ENCODE measurements around the gene NRCAM. TPM values are rescaled to one million over a fixed set of nuclear protein-coding genes. Genes with fewer than 3 reads are reported as not detected.
A peak's percentile ranks its signal among the peaks of the same experiment; 100 is the strongest.

The NRCAM gene
- total and polyA plus RNA-seq, 2 donors (not counting 1 experiment from before 2014, with no cell fraction given): 0.75 to 4.6 TPM

DNA sequence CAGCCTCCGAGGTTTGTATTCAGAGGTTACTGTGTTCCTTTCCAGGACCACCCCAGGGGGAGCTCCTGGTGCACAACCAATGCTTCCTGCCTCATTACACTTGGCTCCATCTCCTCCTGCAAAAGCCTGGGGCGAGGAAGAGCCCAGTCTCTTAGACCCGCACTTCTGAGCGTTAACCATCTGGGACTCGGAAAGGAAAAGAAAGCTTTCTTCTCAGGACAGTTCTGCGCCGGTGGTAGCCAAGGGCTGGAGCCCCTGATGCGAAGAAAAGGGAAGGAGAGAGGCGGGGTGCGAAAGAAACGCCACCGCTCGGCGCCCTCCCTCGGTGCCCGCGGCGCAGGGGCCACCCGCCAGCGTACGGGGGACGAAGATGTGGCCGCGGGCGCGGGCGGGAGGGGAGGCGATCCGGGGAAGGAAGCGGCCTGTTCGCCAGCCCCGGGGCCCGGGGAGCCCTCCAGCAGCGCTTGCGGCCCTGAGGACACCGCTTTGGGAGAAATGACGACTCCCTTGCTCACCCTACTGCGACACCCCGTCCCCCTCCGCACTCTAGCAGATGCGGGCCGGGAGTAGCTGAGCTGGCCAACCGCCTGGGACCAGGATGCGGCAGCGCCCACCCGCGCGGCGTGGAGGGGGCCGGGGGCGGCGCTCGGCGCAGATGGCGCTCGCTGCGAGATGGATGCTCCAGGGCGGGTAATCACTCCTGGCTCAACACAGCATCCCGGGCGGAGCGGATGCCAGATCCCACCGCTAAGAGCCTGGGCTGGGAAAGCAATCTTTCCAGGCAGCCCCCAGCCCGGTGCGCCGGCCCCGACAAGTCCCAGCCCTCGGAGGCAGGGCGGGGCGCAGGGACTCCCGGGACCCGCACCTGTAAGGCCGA, 1.3 kb downstream of the NRCAM start:
- H3K27ac ChIP-seq (ENCODE audit: low read length in 2 of 2): no peak overlapping the region
- peak overlapping the region; percentile 33 for H3K27ac Mint-ChIP-seq
- ATAC-seq (ENCODE audit: low read depth) (peak; percentile 37), DNase-seq (peak; percentile 52)
- H3K36me3 ChIP-seq (replicated peaks in 1 of 2; ENCODE audit: control extremely low read depth in 1 of 2, control insufficient read depth in 1 of 2, extremely low read depth in 1 of 2, insufficient read depth in 2 of 2, low read length in 1 of 2): no peaks in the 10 kb centered on the region
- H3K79me2 ChIP-seq (ENCODE audit: control insufficient read depth, insufficient read depth, low read length): no peaks in the 10 kb centered on the region
- H3K4me1 ChIP-seq (ENCODE audit: control insufficient read depth in 2 of 2, insufficient read depth in 2 of 2, low read length in 2 of 2): peaks cover 20 to 24% of the 10 kb centered on the region in 2 donors
- peak overlapping the region; percentile 74 for H3K9ac ChIP-seq (ENCODE audit: low read length)
- peaks cover 0 to 48% (median 30%) of the 10 kb centered on the region in 4 experiments for H3K27me3 ChIP-seq (replicated peaks in 1 of 4; ENCODE audit: control extremely low read depth in 1 of 4, control insufficient read depth in 3 of 4, insufficient read depth in 4 of 4, low read length in 3 of 4)
- peak overlapping the region; percentile 87 for H3K4me3 Mint-ChIP-seq
- intact Hi-C loops (cut with micrococcal nuclease): loop anchor here (2.0 to 5.0 kb wide), 4 partner anchors 38 to 128 kb away; partner anchors contain the start of genes DNAJB9 and THAP5
- ChIA-PET CTCF (interaction anchor here (0.8 to 6.0 kb wide), 12 partner anchors 12 to 309 kb away, joined by 3 to 58 read pairs (median 5); partner anchors contain the start of genes DNAJB9 and THAP5), POLR2A (no interaction called here)
- peaks cover 22% of the 10 kb centered on the region for H3K4me1 Mint-ChIP-seq
- under 1% methylated on average over 72 of the region's 72 CpGs for WGBS (ENCODE audit: insufficient coverage)
- peaks cover 0 to 3% (median 0%) of the 10 kb centered on the region in 3 donors for H3K9me3 ChIP-seq (ENCODE audit: control extremely low read depth in 1 of 3, control insufficient read depth in 2 of 3, insufficient read depth in 1 of 3, low read length in 2 of 3)
- peaks cover 4% of the 10 kb centered on the region for H4K20me1 ChIP-seq (ENCODE audit: control insufficient read depth, insufficient read depth, low read length, poor library complexity, severe bottlenecking)
- peak overlapping the region; percentile 99 for H3K4me2 ChIP-seq (replicated peaks; ENCODE audit: low read depth, low read length, poor library complexity, severe bottlenecking)
- TF ChIP-seq, protein P1, sequence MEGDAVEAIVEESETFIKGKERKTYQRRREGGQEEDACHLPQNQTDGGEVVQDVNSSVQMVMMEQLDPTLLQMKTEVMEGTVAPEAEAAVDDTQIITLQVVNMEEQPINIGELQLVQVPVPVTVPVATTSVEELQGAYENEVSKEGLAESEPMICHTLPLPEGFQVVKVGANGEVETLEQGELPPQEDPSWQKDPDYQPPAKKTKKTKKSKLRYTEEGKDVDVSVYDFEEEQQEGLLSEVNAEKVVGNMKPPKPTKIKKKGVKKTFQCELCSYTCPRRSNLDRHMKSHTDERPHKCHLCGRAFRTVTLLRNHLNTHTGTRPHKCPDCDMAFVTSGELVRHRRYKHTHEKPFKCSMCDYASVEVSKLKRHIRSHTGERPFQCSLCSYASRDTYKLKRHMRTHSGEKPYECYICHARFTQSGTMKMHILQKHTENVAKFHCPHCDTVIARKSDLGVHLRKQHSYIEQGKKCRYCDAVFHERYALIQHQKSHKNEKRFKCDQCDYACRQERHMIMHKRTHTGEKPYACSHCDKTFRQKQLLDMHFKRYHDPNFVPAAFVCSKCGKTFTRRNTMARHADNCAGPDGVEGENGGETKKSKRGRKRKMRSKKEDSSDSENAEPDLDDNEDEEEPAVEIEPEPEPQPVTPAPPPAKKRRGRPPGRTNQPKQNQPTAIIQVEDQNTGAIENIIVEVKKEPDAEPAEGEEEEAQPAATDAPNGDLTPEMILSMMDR (IDR thresholded peaks at IDR 0.05): no peak
- TF ChIP-seq EZH2 (IDR thresholded peaks at IDR 0.05; ENCODE audit: borderline replicate concordance, insufficient read depth, low read depth, low read length, poor library complexity, severe bottlenecking): peak; percentile 27
- H2AFZ ChIP-seq (ENCODE audit: insufficient read depth, low read depth, low read length, poor library complexity, severe bottlenecking): peak overlapping the region; percentile 77
- peaks cover 37% of the 10 kb centered on the region for H3K27me3 Mint-ChIP-seq
- peak overlapping the region; percentile 32 to 75 (median 61) for H3K4me3 ChIP-seq (ENCODE audit: control extremely low read depth in 1 of 5, extremely low read depth in 1 of 5, insufficient read depth in 1 of 5, low read depth in 2 of 5, low read length in 4 of 5)
- no peaks in the 10 kb centered on the region for H3K9me3 Mint-ChIP-seq (ENCODE audit: insufficient read depth)

Data from B cell (primary cell).